Measurements from ENCODE around the gene ARMC12.

ARMC12 gene

DNA sequence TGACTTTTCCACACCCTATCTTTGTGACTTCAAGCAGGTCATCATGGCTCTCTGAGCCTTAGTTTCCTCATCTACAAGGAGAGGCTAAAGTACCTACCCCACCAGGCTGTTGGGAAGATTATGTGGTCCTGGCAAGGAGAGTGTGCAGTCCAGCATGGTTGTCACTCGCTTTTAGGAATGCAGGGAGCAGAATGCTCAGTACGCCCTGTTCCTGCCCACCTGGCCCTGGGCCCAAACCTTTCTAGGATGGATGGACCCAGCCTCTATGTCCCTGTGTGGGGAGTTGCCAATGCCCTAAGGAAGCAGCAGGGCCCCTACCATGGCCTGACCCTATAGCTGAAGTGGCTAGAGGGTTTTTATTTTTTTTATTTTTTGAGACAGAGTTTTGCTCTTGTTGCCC lies 41.6 kb downstream of the ARMC12 start:
- no peak for DNase-seq

- no peak for DNase-seq
These were observed 43.9 kb downstream of the ARMC12 start, which contains the start of gene CLPSL1 for GRCh38 chr6:35780719-35781118. TSS of gene CLPSL1 (plus strand) at chr6:35781019. CDS start at chr6:35781111, 92 bp downstream.

GRCh38 chr6:35781290-35781689 lies 44.5 kb downstream of the ARMC12 start:
- no peak for DNase-seq

GRCh38 chr6:35782424-35782823 lies 45.6 kb downstream of the ARMC12 start:
- DNase-seq, result peak; percentile 81

DNA sequence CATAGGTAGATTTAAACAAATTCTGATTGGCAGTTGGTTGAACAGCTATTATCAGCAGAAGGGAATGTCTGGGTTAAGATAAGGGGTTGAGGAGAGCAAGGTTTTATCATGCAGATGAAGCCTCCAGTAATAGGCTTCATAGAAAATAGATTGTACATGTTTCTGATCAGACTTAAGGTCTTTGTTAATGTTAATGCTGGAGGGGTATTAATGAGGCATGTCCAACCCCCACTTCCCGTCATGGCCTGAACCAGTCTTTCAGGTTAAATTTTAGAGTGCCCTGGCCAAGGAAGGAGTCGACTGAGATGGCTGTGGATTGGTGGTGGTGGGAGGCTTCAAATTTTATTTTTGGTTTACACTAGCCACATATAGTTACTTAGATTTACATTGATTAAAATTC lies 47.4 kb downstream of the ARMC12 start:
- DNase-seq, result no peak

DNA sequence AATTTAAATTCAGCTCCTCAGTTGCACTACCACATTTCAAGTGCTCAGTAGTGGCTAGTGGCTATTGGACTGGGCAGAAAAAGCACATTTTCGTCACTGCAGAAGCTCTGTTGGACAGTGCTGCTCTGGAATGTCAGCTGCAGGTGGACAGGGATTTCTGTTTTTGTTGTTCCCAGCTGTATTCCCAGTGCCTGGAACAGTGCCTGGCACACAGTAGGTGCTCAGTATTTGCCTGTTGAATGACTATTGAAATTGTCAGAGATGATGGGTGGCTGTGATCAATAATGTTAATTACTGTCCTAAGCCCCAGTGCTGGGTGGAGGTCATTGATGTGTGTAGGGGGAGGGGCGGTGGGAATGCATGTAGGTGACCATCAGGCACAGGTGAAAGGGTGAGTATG lies 49.4 kb downstream of the ARMC12 start:
- no peak for DNase-seq

DNA sequence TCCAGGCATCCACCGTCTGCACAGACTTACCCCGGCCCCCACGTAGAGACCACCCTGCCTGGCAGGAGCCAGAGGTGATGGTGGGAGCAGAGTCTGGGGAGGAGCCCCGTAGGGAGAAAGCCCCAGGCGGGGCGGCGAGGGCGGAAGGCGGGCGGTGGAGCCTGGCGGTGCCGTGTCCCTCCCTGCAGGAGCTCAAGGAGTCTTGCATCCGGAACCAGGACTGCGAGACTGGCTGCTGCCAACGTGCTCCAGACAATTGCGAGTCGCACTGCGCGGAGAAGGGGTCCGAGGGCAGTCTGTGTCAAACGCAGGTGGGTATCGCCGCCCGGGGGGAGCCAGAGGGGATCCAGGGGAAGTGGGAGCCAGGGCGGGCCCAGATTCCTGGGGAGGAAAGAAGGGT lies 50.0 kb downstream of the ARMC12 start:
- DNase-seq, result peak; percentile 33

GRCh38 chr6:35787266-35788218 lies 50.7 kb downstream of the ARMC12 start:
- DNase-seq, result no peak

DNA sequence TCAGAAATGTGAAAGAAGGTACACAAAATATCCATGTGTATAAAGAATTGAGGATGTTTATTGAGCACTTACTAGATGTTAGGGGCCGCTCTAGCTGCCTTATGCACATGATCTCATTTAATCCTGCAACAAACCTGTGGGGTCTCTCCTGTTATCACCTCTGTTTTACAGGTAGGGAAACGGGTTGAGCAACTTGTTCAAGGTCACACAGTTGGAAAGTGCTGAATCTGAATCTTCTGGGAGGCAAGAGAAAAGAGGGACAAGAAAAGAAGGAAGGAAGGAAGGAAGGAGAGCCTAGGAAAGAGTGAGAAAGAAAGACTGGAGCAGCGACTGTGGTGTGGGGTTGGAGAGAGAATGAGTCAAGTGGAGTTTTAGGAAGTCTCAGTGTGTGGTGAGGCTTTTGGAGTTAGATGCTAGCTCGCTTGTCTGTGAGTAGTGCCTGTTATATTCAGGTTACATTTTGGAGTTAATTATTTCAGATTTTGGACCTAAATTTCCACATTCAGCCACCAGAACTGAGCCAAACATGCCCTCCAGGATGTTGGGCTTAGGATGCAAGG lies 51.7 kb downstream of the ARMC12 start:
- no peak for DNase-seq

- DNase-seq, result no peak
These were observed 53.9 kb downstream of the ARMC12 start for GRCh38 chr6:35790683-35791082.

DNA sequence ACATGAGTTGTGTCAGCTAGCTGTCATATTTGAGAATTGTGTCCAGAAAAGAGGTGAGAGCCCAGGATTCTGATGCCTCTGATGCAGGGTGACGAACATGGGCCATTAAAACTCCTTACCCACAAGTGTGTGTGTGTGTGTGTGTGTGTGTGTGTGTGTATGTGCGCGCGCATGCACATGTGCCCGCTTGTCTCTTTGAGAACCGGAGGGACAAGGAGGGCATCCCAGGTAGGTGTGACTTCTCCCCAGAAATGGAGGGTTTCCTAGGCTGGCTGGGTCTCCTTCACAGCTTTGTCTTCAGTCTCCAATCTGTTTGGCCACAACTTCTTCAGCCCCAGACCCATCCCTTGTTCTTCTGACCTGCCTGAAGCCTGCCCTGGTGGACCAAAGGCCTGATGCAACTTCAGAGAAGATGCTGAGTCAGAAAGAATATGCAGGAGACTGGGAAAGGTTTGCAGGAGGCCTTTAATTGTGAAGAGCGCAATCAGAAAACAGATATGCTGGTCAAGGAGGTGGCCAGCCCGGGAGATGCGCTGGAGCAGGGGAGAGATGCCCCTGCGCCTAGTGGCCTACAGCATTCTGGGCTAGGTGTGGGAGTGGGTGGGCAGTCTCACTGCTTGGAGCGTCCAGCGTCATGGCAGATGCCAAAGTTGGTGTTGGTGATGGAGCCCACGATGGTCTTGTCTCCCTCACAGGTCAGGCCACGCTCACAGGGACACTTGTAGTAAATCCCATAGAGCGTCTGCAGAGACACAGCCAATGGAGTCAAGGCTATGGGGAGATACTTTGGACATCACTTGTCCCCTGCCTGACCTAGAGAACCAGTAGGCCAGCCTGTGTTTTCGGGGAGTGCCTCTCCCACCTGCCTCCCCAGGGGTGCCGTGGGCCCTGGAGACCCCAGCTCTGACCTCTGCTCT lies 58.0 kb downstream of the ARMC12 start:
- no peak for DNase-seq

DNA sequence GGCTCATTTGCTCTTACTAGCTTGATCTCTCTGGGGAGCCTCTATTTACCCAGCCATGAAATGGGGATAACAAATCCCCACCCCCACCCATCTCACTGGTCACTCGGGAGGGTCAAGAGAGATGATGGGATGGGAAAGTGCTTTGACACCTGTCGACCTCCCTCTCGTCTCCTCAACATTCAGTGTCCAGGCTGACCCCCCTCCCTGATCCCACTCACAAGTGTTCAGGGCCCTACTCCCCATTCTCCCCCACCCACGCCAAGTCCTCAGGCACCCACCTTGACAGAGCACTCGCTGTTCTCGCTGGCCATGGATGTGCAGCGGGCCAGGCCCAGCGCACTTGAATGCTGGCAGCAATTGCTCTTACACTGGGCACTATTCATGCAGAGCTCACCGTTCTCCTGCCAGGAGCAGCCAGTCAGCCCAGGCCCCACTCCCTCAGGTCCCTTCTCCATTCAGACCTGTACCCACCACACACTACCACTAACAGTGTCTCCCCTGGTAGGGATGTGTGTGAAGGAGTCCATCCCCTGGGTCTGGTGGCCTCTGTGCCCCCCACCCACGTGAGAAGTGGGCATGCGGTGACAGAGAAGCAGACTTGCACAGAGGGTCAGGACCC lies 58.7 kb downstream of the ARMC12 start:
- DNase-seq, result no peak

DNA sequence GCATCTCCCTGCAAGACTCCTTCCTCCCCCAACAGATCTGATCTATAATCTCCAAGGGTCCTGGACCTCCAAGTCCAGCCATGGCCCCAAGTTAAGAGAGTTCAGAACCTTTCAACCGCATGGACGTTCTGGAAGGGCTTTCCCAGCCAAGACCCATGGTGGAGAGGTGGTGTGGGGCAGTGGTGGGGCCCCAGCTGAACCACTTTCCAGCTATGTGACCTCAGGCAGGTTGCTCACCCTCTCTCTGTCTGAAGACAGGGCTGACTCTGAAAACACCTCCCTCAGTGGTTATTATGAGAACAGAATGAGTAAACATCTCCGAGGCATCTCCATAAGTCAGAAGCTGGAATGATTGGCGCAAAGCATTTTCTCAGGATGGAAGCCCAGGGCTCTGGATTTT lies 59.4 kb downstream of the ARMC12 start:
- no peak for DNase-seq

DNA sequence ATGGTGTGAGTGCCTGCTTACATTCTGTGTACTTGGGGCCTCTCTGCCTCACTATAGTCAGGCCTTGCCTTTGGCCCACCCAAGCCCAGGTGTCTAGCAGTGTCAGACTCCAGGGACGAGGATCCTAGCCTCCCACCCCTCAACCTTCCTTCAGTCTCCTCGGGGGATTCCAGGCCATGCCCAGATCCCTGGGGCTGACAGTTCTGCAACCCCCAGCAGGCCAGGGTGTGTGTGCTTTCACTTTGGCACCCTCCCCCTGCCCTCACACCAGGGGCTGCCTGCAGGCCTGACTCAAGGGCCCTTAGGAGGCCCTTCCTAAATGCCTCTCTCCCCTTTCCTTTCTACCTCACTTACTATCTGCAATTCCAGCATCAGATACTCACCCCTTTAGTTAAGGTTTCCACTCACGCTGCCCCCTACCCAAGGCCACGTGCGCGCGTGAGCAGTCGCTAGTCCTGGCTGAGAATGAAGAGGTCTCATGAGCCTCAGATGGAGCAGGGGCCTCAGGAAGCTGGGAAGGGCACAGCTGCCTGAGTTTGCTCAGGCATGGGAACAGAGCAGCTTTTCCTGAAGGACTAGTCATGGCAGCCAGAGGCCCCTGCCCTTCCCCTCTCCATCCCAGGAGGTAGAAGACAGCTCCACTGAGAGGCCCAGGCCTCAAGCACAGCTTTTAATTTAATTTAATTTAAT lies 61.1 kb downstream of the ARMC12 start:
- no peak for DNase-seq
